ENCODE results near the gene AUH. TPM values are rescaled to one million over a fixed set of nuclear protein-coding genes. Genes with fewer than 3 reads are reported as not detected.
A peak's percentile ranks its signal among the peaks of the same experiment; 100 is the strongest.

AUH gene
- total and polyA plus RNA-seq, 9 of the 15 experiments (the other 6 are each of a cell fraction or from before 2014, with no cell fraction given): 3.4 to 29.0 (median 10.1) TPM

DNA sequence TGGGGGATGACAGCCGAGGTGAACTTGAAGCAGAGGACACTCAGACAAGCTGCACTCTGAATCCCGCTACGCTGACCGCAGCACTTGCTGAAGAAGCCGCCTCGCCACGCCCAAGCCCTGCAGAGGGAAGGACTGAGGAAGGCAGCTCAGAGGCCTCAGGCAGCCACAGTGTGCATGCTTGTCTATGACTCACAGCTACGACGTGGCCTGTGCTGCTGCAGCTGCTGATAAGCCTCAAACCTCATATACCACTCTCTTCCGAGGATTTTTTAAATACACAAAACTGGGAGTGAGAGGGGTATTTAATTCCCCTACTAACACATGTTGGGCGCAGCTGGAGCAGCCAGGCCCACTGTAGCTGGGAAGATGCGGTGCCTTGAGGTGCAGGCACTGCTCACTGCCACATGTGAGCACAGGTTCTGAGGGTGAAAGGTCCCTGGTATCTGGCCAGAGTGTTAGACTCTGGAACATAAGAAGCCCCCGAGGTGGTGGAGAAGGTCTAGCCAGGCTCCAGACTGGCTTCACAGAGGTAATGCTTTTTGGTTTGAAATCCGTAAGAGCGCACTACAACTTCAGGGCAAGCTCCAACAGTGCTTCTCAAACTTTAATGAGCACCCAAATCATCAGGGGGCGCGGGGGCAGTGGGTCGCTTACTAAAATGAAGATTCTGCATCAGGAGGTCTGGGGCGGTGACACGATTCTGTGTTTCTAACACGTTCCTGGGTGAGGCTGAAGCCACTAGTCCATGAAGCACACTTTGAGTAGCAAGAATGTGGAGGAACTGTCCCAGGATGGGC lies 196.8 kb downstream of the AUH start (continued):
- TF ChIP-seq CREB1 (IDR thresholded peaks at IDR 0.05) (peak; percentile 57), CREB1 (CRISPR knock-in tag; IDR thresholded peaks at IDR 0.05) (peak; percentile 78; the same call in 1 of the 2 replicates), SOX6 (IDR thresholded peaks at IDR 0.05) (peak; percentile 67), FOS (IDR thresholded peaks at IDR 0.05; ENCODE audit: extremely low read depth, insufficient read length) (peak; percentile 65), MEIS2 (IDR thresholded peaks at IDR 0.05; ENCODE audit: partially characterized antibody) (peak; percentile 38), FOSL1 (tag; conservative IDR thresholded peaks at IDR 0.05) (peak; percentile 98), FOXK2 (conservative IDR thresholded peaks at IDR 0.05 in 1 of 2, IDR thresholded peaks at IDR 0.05 in 1 of 2; ENCODE audit: low read depth in 2 of 2) (0 out of 4 replicates have a peak, but pooled peaks of 1 of the 2 experiments have one; percentile 28), DPF2 (IDR thresholded peaks at IDR 0.05) (peak; percentile 96), ZNF232 (CRISPR knock-in tag; IDR thresholded peaks at IDR 0.05) (no peak), TAF9B (IDR thresholded peaks at IDR 0.05; ENCODE audit: partially characterized antibody) (peak; percentile 53), STAT5A (IDR thresholded peaks at IDR 0.05; ENCODE audit: borderline replicate concordance, low read length) (peak; percentile 70; the same call in 1 of the 2 replicates), BHLHE40 (IDR thresholded peaks at IDR 0.05; ENCODE audit: low read length) (peak; percentile 82), RNF2 (IDR thresholded peaks at IDR 0.05) (peak; percentile 93), FOXM1 (IDR thresholded peaks at IDR 0.05; ENCODE audit: low read depth) (peak; percentile 60; the same call in 1 of the 2 replicates), FOXM1 (CRISPR knock-in tag; IDR thresholded peaks at IDR 0.05; ENCODE audit: low read depth) (no peak), ARHGAP35 (IDR thresholded peaks at IDR 0.05; ENCODE audit: partially characterized antibody) (no peak)
- TF ChIP-seq, protein P1, sequence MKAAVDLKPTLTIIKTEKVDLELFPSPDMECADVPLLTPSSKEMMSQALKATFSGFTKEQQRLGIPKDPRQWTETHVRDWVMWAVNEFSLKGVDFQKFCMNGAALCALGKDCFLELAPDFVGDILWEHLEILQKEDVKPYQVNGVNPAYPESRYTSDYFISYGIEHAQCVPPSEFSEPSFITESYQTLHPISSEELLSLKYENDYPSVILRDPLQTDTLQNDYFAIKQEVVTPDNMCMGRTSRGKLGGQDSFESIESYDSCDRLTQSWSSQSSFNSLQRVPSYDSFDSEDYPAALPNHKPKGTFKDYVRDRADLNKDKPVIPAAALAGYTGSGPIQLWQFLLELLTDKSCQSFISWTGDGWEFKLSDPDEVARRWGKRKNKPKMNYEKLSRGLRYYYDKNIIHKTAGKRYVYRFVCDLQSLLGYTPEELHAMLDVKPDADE (conservative IDR thresholded peaks at IDR 0.05; ENCODE audit: control insufficient read depth, low read depth, low read length): peak; percentile 69; the same call in 1 of the 2 replicates
- TF ChIP-seq, protein P2, sequence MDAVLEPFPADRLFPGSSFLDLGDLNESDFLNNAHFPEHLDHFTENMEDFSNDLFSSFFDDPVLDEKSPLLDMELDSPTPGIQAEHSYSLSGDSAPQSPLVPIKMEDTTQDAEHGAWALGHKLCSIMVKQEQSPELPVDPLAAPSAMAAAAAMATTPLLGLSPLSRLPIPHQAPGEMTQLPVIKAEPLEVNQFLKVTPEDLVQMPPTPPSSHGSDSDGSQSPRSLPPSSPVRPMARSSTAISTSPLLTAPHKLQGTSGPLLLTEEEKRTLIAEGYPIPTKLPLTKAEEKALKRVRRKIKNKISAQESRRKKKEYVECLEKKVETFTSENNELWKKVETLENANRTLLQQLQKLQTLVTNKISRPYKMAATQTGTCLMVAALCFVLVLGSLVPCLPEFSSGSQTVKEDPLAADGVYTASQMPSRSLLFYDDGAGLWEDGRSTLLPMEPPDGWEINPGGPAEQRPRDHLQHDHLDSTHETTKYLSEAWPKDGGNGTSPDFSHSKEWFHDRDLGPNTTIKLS (IDR thresholded peaks at IDR 0.05; ENCODE audit: borderline replicate concordance, low read depth): peak; percentile 96
- TF ChIP-seq, protein P3, sequence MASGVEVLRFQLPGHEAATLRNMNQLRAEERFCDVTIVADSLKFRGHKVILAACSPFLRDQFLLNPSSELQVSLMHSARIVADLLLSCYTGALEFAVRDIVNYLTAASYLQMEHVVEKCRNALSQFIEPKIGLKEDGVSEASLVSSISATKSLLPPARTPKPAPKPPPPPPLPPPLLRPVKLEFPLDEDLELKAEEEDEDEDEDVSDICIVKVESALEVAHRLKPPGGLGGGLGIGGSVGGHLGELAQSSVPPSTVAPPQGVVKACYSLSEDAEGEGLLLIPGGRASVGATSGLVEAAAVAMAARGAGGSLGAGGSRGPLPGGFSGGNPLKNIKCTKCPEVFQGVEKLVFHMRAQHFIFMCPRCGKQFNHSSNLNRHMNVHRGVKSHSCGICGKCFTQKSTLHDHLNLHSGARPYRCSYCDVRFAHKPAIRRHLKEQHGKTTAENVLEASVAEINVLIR (CRISPR knock-in tag; IDR thresholded peaks at IDR 0.05): peak; percentile 32; the same call in 1 of the 2 replicates
- TF ChIP-seq, protein P4, sequence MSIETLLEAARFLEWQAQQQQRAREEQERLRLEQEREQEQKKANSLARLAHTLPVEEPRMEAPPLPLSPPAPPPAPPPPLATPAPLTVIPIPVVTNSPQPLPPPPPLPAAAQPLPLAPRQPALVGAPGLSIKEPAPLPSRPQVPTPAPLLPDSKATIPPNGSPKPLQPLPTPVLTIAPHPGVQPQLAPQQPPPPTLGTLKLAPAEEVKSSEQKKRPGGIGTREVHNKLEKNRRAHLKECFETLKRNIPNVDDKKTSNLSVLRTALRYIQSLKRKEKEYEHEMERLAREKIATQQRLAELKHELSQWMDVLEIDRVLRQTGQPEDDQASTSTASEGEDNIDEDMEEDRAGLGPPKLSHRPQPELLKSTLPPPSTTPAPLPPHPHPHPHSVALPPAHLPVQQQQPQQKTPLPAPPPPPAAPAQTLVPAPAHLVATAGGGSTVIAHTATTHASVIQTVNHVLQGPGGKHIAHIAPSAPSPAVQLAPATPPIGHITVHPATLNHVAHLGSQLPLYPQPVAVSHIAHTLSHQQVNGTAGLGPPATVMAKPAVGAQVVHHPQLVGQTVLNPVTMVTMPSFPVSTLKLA (conservative IDR thresholded peaks at IDR 0.05): peak; percentile 56 to 83

All from K562 (cell line).